Adrenal gland (tissue), 12 donors: ENCODE data around the gene SEPTIN10. TPM values are rescaled to one million over a fixed set of nuclear protein-coding genes. Genes with fewer than 3 reads are reported as not detected.
A peak's percentile ranks its signal among the peaks of the same experiment; 100 is the strongest.

Experiments used
- DNase-seq, 7 donors: peaks; one replicate each; pipeline ENCODE4 v3.0.0-alpha.2; 2019 to 2020
- H3K27ac ChIP-seq, 5 donors: fragments of 200-600 bp; sonication (generic) in 4 of 5; 1 replicate in 3 of 5; 2 replicates in 2 of 5; pipeline versions ENCODE4 v1.5.1 to v1.8.0; 2016 to 2020; ENCODE audit warnings: mild to moderate bottlenecking in 1 of 5
- H3K27me3 ChIP-seq: fragments of 200-600 bp; 2 replicates; pipeline ENCODE4 v1.8.0; 2021
- H3K36me3 ChIP-seq, 2 donors: fragments of 200-600 bp; replicated peaks in 1 of 2; 1 replicate in 1 of 2; 2 replicates in 1 of 2; pipeline versions ENCODE4 v1.5.1 to v1.8.0; 2018 to 2022
- H3K4me1 ChIP-seq, 2 donors: fragments of 200-600 bp; replicated peaks in 1 of 2; 1 replicate in 1 of 2; 2 replicates in 1 of 2; pipeline versions ENCODE4 v1.5.1 to v1.8.0; 2018 to 2021
- H3K4me3 ChIP-seq, 4 donors: fragments of 200-600 bp; sonication (generic) in 3 of 4; one replicate each; pipeline ENCODE4 v1.5.1; 2016 to 2018
- H3K9me3 ChIP-seq, 3 donors: fragments of 200-600 bp; sonication (generic) in 1 of 3; replicated peaks in 1 of 3; 1 replicate in 2 of 3; 2 replicates in 1 of 3; pipeline versions ENCODE4 v1.5.1 to v1.8.0; 2016 to 2021
- CTCF ChIP-seq, 6 experiments: fragments of 450-650 bp in 4 of 6; fragments of 200-600 bp in 2 of 6; sonication (generic) in 1 of 6; IDR thresholded peaks; 1 replicate in 5 of 6; 2 replicates in 1 of 6; pipeline versions ENCODE4 v1.5.1 to v1.8.0; 2016 to 2021; ENCODE audit warnings: antibody characterized with exemption in 6 of 6, mild to moderate bottlenecking in 2 of 6, moderate library complexity in 1 of 6
- POLR2A ChIP-seq, 2 donors: fragments of 450-650 bp; IDR thresholded peaks; one replicate each; pipeline ENCODE4 v1.6.1; 2017; ENCODE audit warnings: antibody characterized with exemption in 2 of 2, mild to moderate bottlenecking in 2 of 2, moderate library complexity in 1 of 2
- WGBS, 4 donors: extraction: QIAGEN DNeasy Blood & Tissue Kit in 2 of 4; methylation state at CpG; one replicate each; pipeline versions ENCODE4 v1.1.5 to v1.1.7; 2013 to 2017; 5-methylcytosine and 5-hydroxymethylcytosine counted together
- intact Hi-C, 2 donors: fragments of 100-400 bp; cut with DNase I; formaldehyde crosslinking; loops; one replicate each; pipeline versions ENCODE4 v1.14.1 to v1.15.0; 2022 to 2023
- polyA plus RNA-seq, 3 donors: library from polyadenylated mRNA; stranded (reverse); fragments of 200-250 nt in 2 of 3; fragments of 350-450 nt in 1 of 3; fragmentation: Illumina TruSeq in 1 of 3; extraction: RNeasy Lipid Tissue Mini Kit (QIAGEN cat#74804) in 1 of 3; gene quantifications; one replicate each; pipeline ENCODE4 v1.2.3, GENCODE V29; 2013 to 2014
- total RNA-seq, 9 donors: library from RNA; depleted of rRNA in 4 of 9; stranded (reverse); fragments of >200 nt in 4 of 9; fragments of 120-200 nt in 1 of 9; fragmentation: NEBNext Ultra II Directional in 1 of 9; extraction: Animal tissue kit (Norgen Biotek cat#: 25700) in 1 of 9; gene quantifications; one replicate each; pipeline versions ENCODE4 v1.1.0 to v1.2.4, GENCODE V29; 2013 to 2023
- donor health status: healthy with polysubstance abuse.
- donor health status: Bipolar disorder and iron deficiency.
- donor health status: DM: yes; HTN: yes; CAD: no.
- donor health status: DM: no; HTN: no; CAD: no.
- donor health status: DM: no; HTN: no; CAD: no.
- donor health status: DM: yes; HTN: yes; CAD: no.

Gene SEPTIN10
- total and polyA plus RNA-seq, 12 donors: 18.1 to 91.3 (median 44.8) TPM

- Histone ChIP-seq H3K4me1 (peaks cover 0 to 43% of the 10 kb centered on the region in 2 donors), H3K9me3 (no peaks in the 10 kb centered on the region), H3K27ac (no peak overlapping the region), H3K36me3 (no peaks in the 10 kb centered on the region), H3K27me3 (no peaks in the 10 kb centered on the region), H3K4me3 (peak overlapping the region in 1 of 4 donors; percentile 97)
- no peak for TF ChIP-seq POLR2A (IDR thresholded peaks at IDR 0.05)
- WGBS, 4 donors: 90 to 96% (median 92%) methylated on average over 5 of the region's 5 CpGs
- intact Hi-C loops: loop anchor here in 1 of 2 donors (10.0 kb wide), 1 partner anchor 99 kb away; no protein-coding TSS in a partner anchor
- no peak for DNase-seq
Observed at GRCh38 chr2:109616184-109616583, 2.4 kb upstream of the SEPTIN10 start.

GRCh38 chr2:109615637-109616144, 1.9 kb upstream of the SEPTIN10 start:
- peaks cover 0 to 43% of the 10 kb centered on the region in 2 donors for H3K4me1 ChIP-seq

GRCh38 chr2:109614715-109615636, 1.2 kb upstream of the SEPTIN10 start:
- Histone ChIP-seq H3K9me3 (no peaks in the 10 kb centered on the region), H3K36me3 (no peaks in the 10 kb centered on the region), H3K27me3 (no peaks in the 10 kb centered on the region), H3K4me3 (peak overlapping the region in 3 of 4 donors; percentile 19 to 97 (median 73)), H3K27ac (peak overlapping the region; percentile 84 to 100 (median 98)), H3K4me1 (peaks cover 0 to 44% of the 10 kb centered on the region in 2 donors)
- intact Hi-C loops: loop anchor here in 1 of 2 donors (10.0 kb wide), 1 partner anchor 100 kb away; no protein-coding TSS in a partner anchor
- no peak for TF ChIP-seq CTCF (IDR thresholded peaks at IDR 0.05)
- TF ChIP-seq POLR2A (IDR thresholded peaks at IDR 0.05): no peak
- DNase-seq: peak in 5 of 7 donors; percentile 9 to 42 (median 27)
- 17 to 47% (median 28%) methylated on average over 23 to 90 of the region's 90 CpGs for WGBS, 4 donors

More at GRCh38 chr2:109615637-109616144, 1.9 kb upstream of the SEPTIN10 start:
- Histone ChIP-seq H3K9me3 (no peaks in the 10 kb centered on the region), H3K27ac (no peak overlapping the region), H3K4me3 (peak overlapping the region in 1 of 4 donors; percentile 97), H3K27me3 (no peaks in the 10 kb centered on the region), H3K36me3 (no peaks in the 10 kb centered on the region)
- TF ChIP-seq CTCF (IDR thresholded peaks at IDR 0.05): no peak
- TF ChIP-seq POLR2A (IDR thresholded peaks at IDR 0.05): no peak
- intact Hi-C loops: loop anchor here in 1 of 2 donors (10.0 kb wide), 1 partner anchor 99 kb away; no protein-coding TSS in a partner anchor
- DNase-seq: no peak
- 76 to 83% (median 78%) methylated on average over 22 to 24 of the region's 24 CpGs for WGBS, 4 donors

- WGBS, 4 donors: 0 to 2% (median 1%) methylated on average over 25 to 82 of the region's 82 CpGs
- peak; percentile 59 to 77 (median 63) for DNase-seq
- H3K27me3 ChIP-seq: no peaks in the 10 kb centered on the region
- TF ChIP-seq CTCF (IDR thresholded peaks at IDR 0.05) (no peak), POLR2A (IDR thresholded peaks at IDR 0.05) (peak; percentile 31 to 48)
- peak overlapping the region; percentile 21 to 97 (median 70) for H3K4me3 ChIP-seq
- H3K27ac ChIP-seq: peak overlapping the region; percentile 84 to 100 (median 98)
- H3K4me1 ChIP-seq: peaks cover 0 to 56% of the 10 kb centered on the region in 2 donors
- H3K36me3 ChIP-seq: no peaks in the 10 kb centered on the region
- H3K9me3 ChIP-seq: no peaks in the 10 kb centered on the region
- intact Hi-C loops: loop anchor here in 1 of 2 donors (10.0 kb wide), 1 partner anchor 102 kb away; no protein-coding TSS in a partner anchor
Observed at GRCh38 chr2:109613081-109613921, 465 bp downstream of the SEPTIN10 start.
